IMR-90 (cell line): Measurements from ENCODE around the gene SIM1. TPM values are rescaled to one million over a fixed set of nuclear protein-coding genes. Genes with fewer than 3 reads are reported as not detected.

Experiments used
- ATAC-seq: fragments of 200-7000 bp; cut with Tn5 transposase; 2 replicates; pipeline ENCODE4 v1.9.1; 2020; ENCODE audit warnings: low read depth, mild to moderate bottlenecking, moderate library complexity
- BruUV-seq: library from RNA; stranded (reverse); fragments of 400-500 nt; replicated peaks from 2 replicates; lab custom pipeline; 2021; lab: Mats Ljungman, UMichigan
- CTCF ChIA-PET: fragments of 300-600 bp; formaldehyde crosslinking; extraction: SDS; loops from one replicate; lab custom pipeline; 2021; ENCODE audit warnings: antibody characterized with exemption; lab: Yijun Ruan, JAX
- POLR2A ChIA-PET: fragments of 300-600 bp; sonication (Branson Sonifier 250); formaldehyde crosslinking; loops from one replicate; lab custom pipeline; 2022; ENCODE audit warnings: antibody characterized with exemption; ENCODE audit not compliant: unreplicated experiment; lab: Charles Lee
- DNase-seq: peaks from one replicate; pipeline ENCODE4 v3.0.0; 2013
- H2AFZ ChIP-seq: replicated peaks from 2 replicates; pipeline ENCODE3; 2013; ENCODE audit warnings: low read length, mild to moderate bottlenecking; ENCODE audit not compliant: poor library complexity
- H2AK5ac ChIP-seq: 2 replicates; pipeline ENCODE4 v1.6.1; 2013; ENCODE audit warnings: low read depth, low read length, inconsistent platforms
- H2AK9ac ChIP-seq: replicated peaks from 2 replicates; pipeline ENCODE3; 2013; ENCODE audit warnings: mild to moderate bottlenecking, low read depth, low read length, moderate library complexity; ENCODE audit not compliant: poor library complexity
- H2BK120ac ChIP-seq: 2 replicates; pipeline ENCODE4 v1.6.1; 2013; ENCODE audit warnings: low read depth, low read length, inconsistent platforms
- H2BK15ac ChIP-seq: 3 replicates; pipeline ENCODE4 v1.6.1; 2013; ENCODE audit warnings: low read depth, low read length, inconsistent platforms
- H2BK20ac ChIP-seq: 2 replicates; pipeline ENCODE4 v1.6.1; 2013; ENCODE audit warnings: low read depth, mild to moderate bottlenecking, inconsistent platforms, low read length, moderate library complexity
- H2BK5ac ChIP-seq: 2 replicates; pipeline ENCODE4 v1.6.1; 2013; ENCODE audit warnings: mild to moderate bottlenecking, low read depth, low read length, inconsistent platforms; ENCODE audit not compliant: poor library complexity, severe bottlenecking
- H3K14ac ChIP-seq: replicated peaks from 2 replicates; pipeline ENCODE4 v1.6.1; 2013; ENCODE audit warnings: low read depth, low read length, inconsistent platforms
- H3K18ac ChIP-seq: 2 replicates; pipeline ENCODE4 v1.6.1; 2013; ENCODE audit warnings: low read depth, low read length, control low read depth
- H3K23ac ChIP-seq: 2 replicates; pipeline ENCODE4 v1.6.1; 2013; ENCODE audit warnings: low read depth, low read length, inconsistent platforms
- H3K27ac ChIP-seq: 2 replicates; pipeline ENCODE4 v1.5.1; 2013; ENCODE audit warnings: mild to moderate bottlenecking, control low read depth, low read length; ENCODE audit not compliant: insufficient read depth
- H3K27me3 ChIP-seq: 2 replicates; pipeline ENCODE4 v1.6.1; 2013; ENCODE audit warnings: low read length; ENCODE audit not compliant: control insufficient read depth, insufficient read depth
- H3K36me3 ChIP-seq: 2 replicates; pipeline ENCODE4 v1.6.1; 2013; ENCODE audit warnings: low read length, mixed read lengths; ENCODE audit not compliant: control insufficient read depth, insufficient read depth
- H3K4ac ChIP-seq: 2 replicates; pipeline ENCODE4 v1.6.1; 2013; ENCODE audit warnings: low read depth, low read length, inconsistent platforms
- H3K4me1 ChIP-seq: 2 replicates; pipeline ENCODE4 v1.6.1; 2013; ENCODE audit warnings: low read length, mixed read lengths; ENCODE audit not compliant: control insufficient read depth, insufficient read depth
- H3K4me2 ChIP-seq: 2 replicates; pipeline ENCODE4 v1.6.1; 2013; ENCODE audit warnings: low read depth, mild to moderate bottlenecking, control low read depth, low read length, moderate library complexity
- H3K4me3 ChIP-seq: 2 replicates; pipeline ENCODE4 v1.5.1; 2013; ENCODE audit warnings: low read depth, mild to moderate bottlenecking, control low read depth, low read length, moderate library complexity; ENCODE audit not compliant: insufficient read depth
- H3K56ac ChIP-seq: 2 replicates; pipeline ENCODE4 v1.6.1; 2013; ENCODE audit warnings: low read length, inconsistent platforms; ENCODE audit not compliant: insufficient read depth; ENCODE audit errors: extremely low read depth
- H3K79me1 ChIP-seq, 2 experiments: 2 replicates each; pipeline ENCODE4 v1.6.1; 2013; ENCODE audit warnings: low read length in 2 of 2, inconsistent platforms in 1 of 2, low read depth in 1 of 2
- H3K9ac ChIP-seq: 2 replicates; pipeline ENCODE4 v1.6.1; 2013; ENCODE audit warnings: low read depth, low read length, control low read depth
- H3K9me1 ChIP-seq: 2 replicates; pipeline ENCODE4 v1.6.1; 2013; ENCODE audit warnings: low read length, inconsistent platforms; ENCODE audit not compliant: insufficient read depth
- H3K9me3 ChIP-seq: 2 replicates; pipeline ENCODE4 v1.6.1; 2013; ENCODE audit warnings: low read length; ENCODE audit not compliant: control insufficient read depth, insufficient read depth
- H4K20me1 ChIP-seq: 2 replicates; pipeline ENCODE4 v1.6.1; 2013; ENCODE audit warnings: low read length, inconsistent platforms; ENCODE audit not compliant: insufficient read depth
- H4K5ac ChIP-seq: 2 replicates; pipeline ENCODE4 v1.6.1; 2013; ENCODE audit warnings: mild to moderate bottlenecking, low read depth, low read length, control low read depth
- H4K8ac ChIP-seq, 2 experiments: 2 replicates each; pipeline ENCODE4 v1.6.1; 2013; ENCODE audit warnings: low read depth in 2 of 2, low read length in 2 of 2, control low read depth in 1 of 2, inconsistent platforms in 1 of 2
- H4K91ac ChIP-seq: 2 replicates; pipeline ENCODE4 v1.6.1; 2013; ENCODE audit warnings: low read depth, low read length, inconsistent platforms; ENCODE audit not compliant: insufficient read depth
- CEBPB ChIP-seq: IDR thresholded peaks from 2 replicates; pipeline ENCODE4 v1.6.1; 2012; ENCODE audit warnings: low read depth, low read length, improper control_type of control experiment
- MXI1 ChIP-seq: IDR thresholded peaks from 2 replicates; pipeline ENCODE4 v1.6.1; 2012; ENCODE audit warnings: low read depth, mild to moderate bottlenecking, low read length, moderate library complexity, borderline replicate concordance
- POLR2A ChIP-seq: IDR thresholded peaks from 2 replicates; pipeline ENCODE4 v1.6.1; 2012; ENCODE audit warnings: mild to moderate bottlenecking, low read depth, low read length
- RFX5 ChIP-seq: IDR thresholded peaks from 2 replicates; pipeline ENCODE4 v1.8.0; 2012; ENCODE audit warnings: low read depth, mild to moderate bottlenecking, low read length, moderate library complexity
- WGBS, 2 experiments: methylation state at CpG; one replicate each; pipeline versions ENCODE4 v1.1.5 to v1.1.7; 2013; ENCODE audit warnings: missing lambda C conversion rate in 2 of 2; ENCODE audit not compliant: insufficient read length in 1 of 2; ENCODE audit errors: extremely low coverage in 2 of 2; 5-methylcytosine and 5-hydroxymethylcytosine counted together
- dilution Hi-C: fragments of 300-500 bp; cut with HindIII; formaldehyde crosslinking; loops from one replicate; pipeline ENCODE4 v1.14.3; 2018; ENCODE audit warnings: low sequenced_read_pairs; ENCODE audit not compliant: unreplicated experiment
- in situ Hi-C: fragments of 300-500 bp; cut with MboI; formaldehyde crosslinking; loops from 3 replicates; pipeline ENCODE4 v1.14.3; 2019; ENCODE audit warnings: low sequenced_read_pairs, inconsistent platforms, mixed read lengths
- intact Hi-C: fragments of 100-400 bp; cut with micrococcal nuclease; formaldehyde crosslinking; loops from 2 replicates; pipeline ENCODE4 v1.10.0; 2022
- polyA plus RNA-seq, 3 experiments: library from polyadenylated mRNA; depleted of rRNA; stranded (reverse); fragments of >200 nt; gene quantifications; 2 replicates each; pipeline ENCODE4 v1.2.3, GENCODE V29; 2012; ENCODE audit warnings: low replicate concordance in 1 of 3
- total RNA-seq: library from RNA; depleted of rRNA; stranded (reverse); fragments of >200 nt; gene quantifications from 2 replicates; pipeline ENCODE4 v1.2.3, GENCODE V29; 2012

SIM1 gene
- total and polyA plus RNA-seq, 2 of the 4 experiments (the other 2 are of a cell fraction) = not detected

- no peaks in the 10 kb centered on the region for H3K4me1 ChIP-seq
- no peaks in the 10 kb centered on the region for H4K20me1 ChIP-seq
- no peak overlapping the region for H4K5ac ChIP-seq
- H2AK9ac ChIP-seq = no peak overlapping the region
- H3K36me3 ChIP-seq = no peaks in the 10 kb centered on the region
- in situ Hi-C loops (no loop called here), dilution Hi-C loops (no loop called here), intact Hi-C loops (no loop called here)
- H3K4me2 ChIP-seq = no peak overlapping the region
- no peaks in the 10 kb centered on the region for H3K9me1 ChIP-seq
- H3K56ac ChIP-seq = no peak overlapping the region
- H3K27me3 ChIP-seq = peaks cover 10% of the 10 kb centered on the region
- H3K27ac ChIP-seq = no peak overlapping the region
- DNase-seq = no peak
- H2AFZ ChIP-seq = no peak overlapping the region
- H2BK120ac ChIP-seq = no peak overlapping the region
- H3K79me1 ChIP-seq = no peaks in the 10 kb centered on the region
- WGBS, 2 experiments = 90% methylated on average over 19 of the region's 23 CpGs; no CpG with 5 or more reads in 1 of the 2 experiments
- H4K91ac ChIP-seq = no peak overlapping the region
- no peak overlapping the region for H2BK20ac ChIP-seq
- ATAC-seq = no peak
- H2BK15ac ChIP-seq = no peak overlapping the region
- BruUV-seq = no TSS peak
- H3K14ac ChIP-seq = no peak overlapping the region
- TF ChIP-seq POLR2A (no peak), CEBPB (no peak), RFX5 (no peak), MXI1 (no peak)
- no peak overlapping the region for H4K8ac ChIP-seq
- H3K9me3 ChIP-seq = no peaks in the 10 kb centered on the region
- no peak overlapping the region for H3K18ac ChIP-seq
- ChIA-PET POLR2A (no interaction called here), CTCF (no interaction called here)
- no peak overlapping the region for H3K23ac ChIP-seq
- no peak overlapping the region for H2BK5ac ChIP-seq
- H3K9ac ChIP-seq = no peak overlapping the region
- H2AK5ac ChIP-seq = no peak overlapping the region
- no peak overlapping the region for H3K4ac ChIP-seq
- no peak overlapping the region for H3K4me3 ChIP-seq
Observed at GRCh38 chr6:100393493-100393892, 71.2 kb downstream of the SIM1 start.
